Mesenchymal stem cell (in vitro differentiated cells and primary cell): ENCODE data around the gene DMXL1.

ENCODE experiments used
- DNase-seq: peaks from one replicate; pipeline ENCODE4 v3.0.0-alpha.2; 2013
- H2AFZ ChIP-seq: one replicate; pipeline ENCODE4 v1.6.1; 2013; ENCODE audit warnings: low read depth, mild to moderate bottlenecking, control low read depth, inconsistent platforms, low read length, moderate library complexity
- H2AK5ac ChIP-seq: 2 replicates; pipeline ENCODE4 v1.6.1; 2013; ENCODE audit warnings: low read length, moderate library complexity, mild to moderate bottlenecking, inconsistent platforms; ENCODE audit not compliant: severe bottlenecking
- H2BK120ac ChIP-seq: one replicate; pipeline ENCODE4 v1.6.1; 2013; ENCODE audit warnings: low read depth, mild to moderate bottlenecking, inconsistent platforms, low read length, moderate library complexity
- H2BK12ac ChIP-seq, 2 experiments: one replicate each; pipeline ENCODE4 v1.6.1; 2013; ENCODE audit warnings: inconsistent platforms in 2 of 2, low read length in 2 of 2, mild to moderate bottlenecking in 2 of 2, moderate library complexity in 2 of 2, control low read depth in 1 of 2
- H2BK15ac ChIP-seq: one replicate; pipeline ENCODE4 v1.6.1; 2013; ENCODE audit warnings: mild to moderate bottlenecking, low read depth, inconsistent platforms; ENCODE audit not compliant: poor library complexity, severe bottlenecking
- H2BK5ac ChIP-seq: 2 replicates; pipeline ENCODE4 v1.6.1; 2013; ENCODE audit warnings: low read depth, mild to moderate bottlenecking, low read length, control low read depth, inconsistent platforms; ENCODE audit not compliant: poor library complexity, severe bottlenecking
- H3K14ac ChIP-seq, 2 experiments: one replicate each; pipeline ENCODE4 v1.6.1; 2013; ENCODE audit warnings: inconsistent platforms in 2 of 2, low read length in 2 of 2, control low read depth in 1 of 2, mild to moderate bottlenecking in 1 of 2, moderate library complexity in 1 of 2
- H3K18ac ChIP-seq, 2 experiments: one replicate each; pipeline ENCODE4 v1.6.1; 2013; ENCODE audit warnings: inconsistent platforms in 2 of 2, low read length in 2 of 2, control low read depth in 1 of 2, low read depth in 1 of 2, mild to moderate bottlenecking in 1 of 2
- H3K23ac ChIP-seq, 2 experiments: one replicate each; pipeline ENCODE4 v1.6.1; 2013; ENCODE audit warnings: inconsistent platforms in 2 of 2, low read length in 2 of 2, mild to moderate bottlenecking in 2 of 2, moderate library complexity in 2 of 2, control low read depth in 1 of 2
- H3K27ac ChIP-seq: 2 replicates; pipeline ENCODE4 v1.5.1; 2013; ENCODE audit warnings: mild to moderate bottlenecking, moderate library complexity, low read length, control low read depth, inconsistent platforms; ENCODE audit not compliant: poor library complexity, severe bottlenecking
- H3K27me3 ChIP-seq, 2 experiments: 2 replicates each; pipeline versions ENCODE4 v1.6.1 to v1.7.0; 2013; ENCODE audit warnings: low read length in 2 of 2, mild to moderate bottlenecking in 2 of 2, moderate library complexity in 2 of 2, control low read depth in 1 of 2, inconsistent platforms in 1 of 2; ENCODE audit not compliant: control insufficient read depth in 1 of 2, insufficient read depth in 1 of 2
- H3K36me3 ChIP-seq, 2 experiments: 2 replicates each; pipeline versions ENCODE4 v1.6.1 to v1.7.0; 2013; ENCODE audit warnings: low read length in 2 of 2, control low read depth in 1 of 2, inconsistent platforms in 1 of 2, low read depth in 1 of 2, mild to moderate bottlenecking in 1 of 2; ENCODE audit not compliant: insufficient read depth in 2 of 2, control insufficient read depth in 1 of 2
- H3K4ac ChIP-seq, 2 experiments: one replicate each; pipeline ENCODE4 v1.6.1; 2013; ENCODE audit warnings: inconsistent platforms in 2 of 2, low read length in 2 of 2, mild to moderate bottlenecking in 2 of 2, moderate library complexity in 2 of 2, control low read depth in 1 of 2, low read depth in 1 of 2
- H3K4me1 ChIP-seq: 2 replicates; pipeline ENCODE4 v1.6.1; 2013; ENCODE audit warnings: low read depth, low read length, control low read depth; ENCODE audit not compliant: control insufficient read depth, insufficient read depth
- H3K4me2 ChIP-seq: 2 replicates; pipeline ENCODE4 v1.6.1; 2013; ENCODE audit warnings: low read length, mild to moderate bottlenecking, inconsistent platforms; ENCODE audit not compliant: poor library complexity, severe bottlenecking
- H3K4me3 ChIP-seq, 2 experiments: 2 replicates each; pipeline versions ENCODE4 v1.5.1 to v1.7.0; 2013; ENCODE audit warnings: low read length in 2 of 2, mild to moderate bottlenecking in 2 of 2, control low read depth in 1 of 2, low read depth in 1 of 2; ENCODE audit not compliant: insufficient read depth in 1 of 2
- H3K79me1 ChIP-seq: replicated peaks from 2 replicates; pipeline ENCODE4 v1.6.1; 2013; ENCODE audit warnings: mild to moderate bottlenecking, control low read depth, low read length, inconsistent platforms; ENCODE audit not compliant: poor library complexity, severe bottlenecking
- H3K9ac ChIP-seq: 2 replicates; pipeline ENCODE4 v1.7.0; 2013; ENCODE audit warnings: mild to moderate bottlenecking, low read length, moderate library complexity
- H3K9me3 ChIP-seq: 2 replicates; pipeline ENCODE4 v1.7.0; 2013; ENCODE audit warnings: mild to moderate bottlenecking, low read length; ENCODE audit not compliant: control insufficient read depth
- H4K8ac ChIP-seq: one replicate; pipeline ENCODE4 v1.6.1; 2013; ENCODE audit warnings: inconsistent platforms, mild to moderate bottlenecking, low read length, moderate library complexity
- H4K91ac ChIP-seq: one replicate; pipeline ENCODE4 v1.6.1; 2013; ENCODE audit warnings: mild to moderate bottlenecking, low read length, inconsistent platforms
- WGBS: methylation state at CpG from one replicate; pipeline ENCODE4 v1.1.7; 2013; ENCODE audit warnings: mixed read lengths; 5-methylcytosine and 5-hydroxymethylcytosine counted together

Gene DMXL1

DNA sequence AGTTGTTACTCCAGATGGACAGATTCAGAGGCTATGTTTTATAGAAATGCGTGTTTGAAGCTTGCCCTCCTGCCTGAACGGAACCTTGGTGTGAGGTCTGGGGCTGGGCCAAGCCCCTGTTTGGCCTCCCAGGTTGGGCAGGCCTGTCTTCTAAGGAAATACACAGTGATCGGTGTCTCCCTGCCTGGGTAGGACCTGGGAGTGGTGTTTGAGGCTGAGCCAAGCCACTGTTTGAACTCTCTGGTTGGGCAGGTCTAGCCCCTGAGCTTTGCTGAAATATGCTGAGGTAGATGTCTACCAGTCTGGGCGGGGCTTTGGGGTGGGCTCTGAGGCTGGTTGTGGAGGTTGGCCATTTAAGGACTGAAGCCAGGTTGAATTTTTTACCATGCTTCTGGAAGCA lies 90.5 kb downstream of the DMXL1 start:
- H3K4me2 ChIP-seq, result no peak overlapping the region
- H2AFZ ChIP-seq, result no peak overlapping the region
- peaks cover 6% of the 10 kb centered on the region for H3K9me3 ChIP-seq
- no peak overlapping the region for H3K14ac ChIP-seq
- no peak overlapping the region for H4K91ac ChIP-seq
- WGBS, result 98% methylated on average over 4 of the region's 4 CpGs
- H2BK120ac ChIP-seq, result no peak overlapping the region
- H3K23ac ChIP-seq, result no peak overlapping the region
- no peak overlapping the region for H3K4ac ChIP-seq
- H3K4me3 ChIP-seq, result no peak overlapping the region
- H2AK5ac ChIP-seq, result no peak overlapping the region
- H3K9ac ChIP-seq, result no peak overlapping the region
- H3K18ac ChIP-seq, result no peak overlapping the region
- peaks cover 2% of the 10 kb centered on the region for H3K4me1 ChIP-seq
- H2BK12ac ChIP-seq, result no peak overlapping the region
- no peak for DNase-seq
- H3K36me3 ChIP-seq, result peaks cover 7 to 55% of the 10 kb centered on the region in 2 experiments
- H2BK15ac ChIP-seq, result no peak overlapping the region
- H3K27me3 ChIP-seq, result no peaks in the 10 kb centered on the region
- H3K79me1 ChIP-seq, result peaks cover 8% of the 10 kb centered on the region
- H3K27ac ChIP-seq, result no peak overlapping the region
- no peak overlapping the region for H2BK5ac ChIP-seq
- H4K8ac ChIP-seq, result no peak overlapping the region

- DNase-seq, result peak; percentile 5
- no peak overlapping the region for H3K23ac ChIP-seq
- H2AK5ac ChIP-seq, result no peak overlapping the region
- 46% methylated on average over 4 of the region's 4 CpGs for WGBS
- H2BK120ac ChIP-seq, result no peak overlapping the region
- H2BK5ac ChIP-seq, result no peak overlapping the region
- H2AFZ ChIP-seq, result no peak overlapping the region
- H3K27ac ChIP-seq, result no peak overlapping the region
- H4K91ac ChIP-seq, result no peak overlapping the region
- no peak overlapping the region for H3K18ac ChIP-seq
- H4K8ac ChIP-seq, result no peak overlapping the region
- no peak overlapping the region for H2BK15ac ChIP-seq
- H3K4me3 ChIP-seq, result no peak overlapping the region
- H3K14ac ChIP-seq, result no peak overlapping the region
- peaks cover 9 to 74% of the 10 kb centered on the region in 2 experiments for H3K36me3 ChIP-seq
- H3K4ac ChIP-seq, result no peak overlapping the region
- H3K4me2 ChIP-seq, result no peak overlapping the region
- no peak overlapping the region for H3K9ac ChIP-seq
- H2BK12ac ChIP-seq, result no peak overlapping the region
- H3K79me1 ChIP-seq, result peaks cover 9% of the 10 kb centered on the region
- peaks cover 2% of the 10 kb centered on the region for H3K4me1 ChIP-seq
- H3K27me3 ChIP-seq, result no peaks in the 10 kb centered on the region
- H3K9me3 ChIP-seq, result no peaks in the 10 kb centered on the region
Measured at GRCh38 chr5:119166026-119166425, 95.1 kb downstream of the DMXL1 start.

- Histone ChIP-seq H2BK15ac (no peak overlapping the region), H2BK5ac (no peak overlapping the region), H3K9ac (no peak overlapping the region), H3K4me3 (no peak overlapping the region), H3K9me3 (no peaks in the 10 kb centered on the region), H3K4me1 (peaks cover 2% of the 10 kb centered on the region), H3K79me1 (peaks cover 3% of the 10 kb centered on the region), H2BK12ac (no peak overlapping the region), H4K8ac (no peak overlapping the region), H3K4me2 (no peak overlapping the region), H2BK120ac (no peak overlapping the region), H3K27me3 (no peaks in the 10 kb centered on the region), H3K14ac (no peak overlapping the region), H3K18ac (no peak overlapping the region), H4K91ac (no peak overlapping the region), H3K27ac (no peak overlapping the region), H2AK5ac (no peak overlapping the region), H3K4ac (no peak overlapping the region), H3K36me3 (peaks cover 3 to 81% of the 10 kb centered on the region in 2 experiments), H3K23ac (no peak overlapping the region), H2AFZ (no peak overlapping the region)
- peak; percentile 43 for DNase-seq
- no CpG with 5 or more reads among the region's 1 CpG for WGBS
Measured at GRCh38 chr5:119168401-119168800, 97.5 kb downstream of the DMXL1 start.

DNA sequence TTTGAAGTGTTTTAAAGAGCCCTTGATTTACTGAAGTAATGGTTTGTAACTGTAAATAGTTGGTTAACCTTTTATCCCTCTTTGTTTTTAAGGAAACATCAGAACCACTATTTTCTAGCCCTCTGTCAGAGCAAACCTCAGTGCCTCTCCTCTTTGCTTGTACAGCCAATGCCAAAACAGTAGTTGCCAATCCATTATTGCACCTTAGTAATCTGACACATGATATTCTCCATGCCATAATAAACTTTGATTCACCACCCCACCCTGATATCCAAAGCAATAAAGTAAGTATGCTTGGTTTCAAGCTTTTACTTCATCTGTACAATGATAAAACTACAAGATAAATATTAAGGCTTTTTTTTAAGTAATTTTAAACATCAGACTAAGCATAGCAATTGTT lies 100.8 kb downstream of the DMXL1 start:
- Histone ChIP-seq H3K14ac (no peak overlapping the region), H3K9me3 (no peaks in the 10 kb centered on the region), H3K36me3 (peaks cover 3 to 60% of the 10 kb centered on the region in 2 experiments), H3K4ac (no peak overlapping the region), H2BK5ac (no peak overlapping the region), H3K23ac (no peak overlapping the region), H3K27ac (no peak overlapping the region), H3K9ac (no peak overlapping the region), H3K18ac (no peak overlapping the region), H2AFZ (no peak overlapping the region), H3K27me3 (no peaks in the 10 kb centered on the region), H4K8ac (no peak overlapping the region), H3K4me2 (no peak overlapping the region), H2AK5ac (no peak overlapping the region), H2BK15ac (no peak overlapping the region), H4K91ac (no peak overlapping the region), H2BK120ac (no peak overlapping the region), H3K4me1 (no peaks in the 10 kb centered on the region), H3K79me1 (peaks cover 3% of the 10 kb centered on the region), H3K4me3 (no peak overlapping the region), H2BK12ac (no peak overlapping the region)
- DNase-seq, result no peak
